ENCODE results near the gene FOXK1.
A peak's percentile ranks its signal among the peaks of the same experiment; 100 is the strongest.
"Not testable (repeated sequence)": the region's sequence is repeated elsewhere in the genome, so short reads cannot be mapped to it uniquely, and the experiment has no call there.

FOXK1 gene

GRCh38 chr7:4683043-4683883 is 1.2 kb downstream of the FOXK1 start:
- peak overlapping the region; percentile 88 for H3K4me3 ChIP-seq (ENCODE audit: control insufficient read depth, low read depth, low read length)
- TF ChIP-seq, protein P1, sequence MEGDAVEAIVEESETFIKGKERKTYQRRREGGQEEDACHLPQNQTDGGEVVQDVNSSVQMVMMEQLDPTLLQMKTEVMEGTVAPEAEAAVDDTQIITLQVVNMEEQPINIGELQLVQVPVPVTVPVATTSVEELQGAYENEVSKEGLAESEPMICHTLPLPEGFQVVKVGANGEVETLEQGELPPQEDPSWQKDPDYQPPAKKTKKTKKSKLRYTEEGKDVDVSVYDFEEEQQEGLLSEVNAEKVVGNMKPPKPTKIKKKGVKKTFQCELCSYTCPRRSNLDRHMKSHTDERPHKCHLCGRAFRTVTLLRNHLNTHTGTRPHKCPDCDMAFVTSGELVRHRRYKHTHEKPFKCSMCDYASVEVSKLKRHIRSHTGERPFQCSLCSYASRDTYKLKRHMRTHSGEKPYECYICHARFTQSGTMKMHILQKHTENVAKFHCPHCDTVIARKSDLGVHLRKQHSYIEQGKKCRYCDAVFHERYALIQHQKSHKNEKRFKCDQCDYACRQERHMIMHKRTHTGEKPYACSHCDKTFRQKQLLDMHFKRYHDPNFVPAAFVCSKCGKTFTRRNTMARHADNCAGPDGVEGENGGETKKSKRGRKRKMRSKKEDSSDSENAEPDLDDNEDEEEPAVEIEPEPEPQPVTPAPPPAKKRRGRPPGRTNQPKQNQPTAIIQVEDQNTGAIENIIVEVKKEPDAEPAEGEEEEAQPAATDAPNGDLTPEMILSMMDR (IDR thresholded peaks at IDR 0.05; ENCODE audit: control insufficient read depth, insufficient read depth, low read depth, low read length, missing control alignments), result no peak
- no peak for DNase-seq (ENCODE audit: low read depth)

- peak overlapping the region; percentile 88 for H3K4me3 ChIP-seq (ENCODE audit: control insufficient read depth, low read depth, low read length)
- no peak for DNase-seq (ENCODE audit: low read depth)
- TF ChIP-seq, protein P1 (IDR thresholded peaks at IDR 0.05; ENCODE audit: control insufficient read depth, insufficient read depth, low read depth, low read length, missing control alignments), result peak; percentile 4
These were observed 1.9 kb downstream of the FOXK1 start for GRCh38 chr7:4683884-4684565.

DNA sequence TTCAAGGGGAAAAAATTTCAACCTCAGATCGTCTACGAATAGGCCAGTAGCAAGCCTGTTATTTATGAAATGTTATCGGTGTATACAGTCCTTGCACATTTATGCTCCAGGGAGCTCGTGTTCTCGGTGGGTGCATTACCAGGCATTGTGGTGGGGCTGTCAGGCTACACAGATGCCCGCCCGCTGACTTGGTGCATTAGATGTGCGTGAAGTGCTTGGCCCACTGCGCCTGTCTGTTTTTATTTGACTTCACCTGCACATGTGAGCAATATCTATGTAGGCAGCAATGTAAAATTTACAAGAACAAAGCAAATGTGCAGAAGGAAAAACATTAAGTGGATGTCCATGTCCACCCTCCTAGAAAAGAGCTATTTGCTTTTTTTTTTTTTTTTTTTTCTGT is 2.8 kb downstream of the FOXK1 start:
- TF ChIP-seq, protein P1 (IDR thresholded peaks at IDR 0.05; ENCODE audit: control insufficient read depth, insufficient read depth, low read depth, low read length, missing control alignments), result no peak
- DNase-seq (ENCODE audit: low read depth), result no peak
- no peak overlapping the region for H3K4me3 ChIP-seq (ENCODE audit: control insufficient read depth, low read depth, low read length)

DNA sequence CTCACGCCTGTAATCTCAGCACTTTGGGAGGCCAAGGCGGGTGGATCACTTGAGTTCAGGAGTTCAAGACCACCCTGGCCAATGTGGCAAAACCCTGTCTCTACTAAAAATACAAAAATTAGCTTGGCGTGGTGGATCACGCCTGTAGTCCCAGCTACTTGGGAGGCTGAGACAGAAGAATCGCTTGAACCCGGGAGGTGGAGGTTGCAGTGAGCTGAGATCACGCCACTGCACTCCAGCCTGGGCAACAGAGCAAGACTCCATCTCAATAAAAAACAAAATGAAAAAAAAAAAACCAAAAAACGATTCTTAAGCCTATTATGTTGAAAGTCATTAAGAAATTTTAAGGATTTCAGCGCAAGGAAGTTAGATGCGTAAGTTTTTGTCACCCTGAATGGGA is 3.6 kb downstream of the FOXK1 start:
- H3K4me3 ChIP-seq (ENCODE audit: control insufficient read depth, low read depth, low read length); DNase-seq (ENCODE audit: low read depth): not testable (repeated sequence)

GRCh38 chr7:4687956-4688355 is 5.9 kb downstream of the FOXK1 start:
- TF ChIP-seq, protein P1 (IDR thresholded peaks at IDR 0.05; ENCODE audit: control insufficient read depth, insufficient read depth, low read depth, low read length, missing control alignments), result no peak
- DNase-seq (ENCODE audit: low read depth), result no peak
- H3K4me3 ChIP-seq (ENCODE audit: control insufficient read depth, low read depth, low read length), result no peak overlapping the region

- no peak overlapping the region for H3K4me3 ChIP-seq (ENCODE audit: control insufficient read depth, low read depth, low read length)
- DNase-seq (ENCODE audit: low read depth), result no peak
- TF ChIP-seq, protein P1 (IDR thresholded peaks at IDR 0.05; ENCODE audit: control insufficient read depth, insufficient read depth, low read depth, low read length, missing control alignments), result no peak
These were observed 7.1 kb downstream of the FOXK1 start for GRCh38 chr7:4689151-4689550.

DNA sequence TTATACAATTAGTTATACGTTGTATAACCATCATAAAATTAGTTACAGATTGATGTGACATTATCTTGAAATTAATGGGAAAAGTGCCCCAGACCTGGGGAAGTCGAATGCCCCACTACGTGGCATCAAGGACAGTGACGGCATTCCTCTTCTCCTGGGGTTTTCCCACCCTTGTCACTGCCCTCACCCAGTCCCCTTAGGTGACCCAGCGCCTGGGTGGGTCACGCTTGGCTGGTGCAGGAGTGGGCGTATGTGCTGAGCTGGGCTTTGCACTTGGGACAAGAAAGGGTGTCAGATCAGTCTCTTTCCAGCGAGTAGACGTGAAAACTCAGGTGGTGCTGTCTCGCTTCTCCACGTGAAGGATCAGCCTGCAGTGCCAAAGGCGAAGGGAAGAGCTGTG is 7.6 kb downstream of the FOXK1 start:
- TF ChIP-seq, protein P1 (IDR thresholded peaks at IDR 0.05; ENCODE audit: control insufficient read depth, insufficient read depth, low read depth, low read length, missing control alignments), result no peak
- no peak for DNase-seq (ENCODE audit: low read depth)
- H3K4me3 ChIP-seq (ENCODE audit: control insufficient read depth, low read depth, low read length), result no peak overlapping the region
